Colonic mucosa (tissue), 4 donors: ENCODE measurements around the gene BCORL1. TPM values are rescaled to one million over a fixed set of nuclear protein-coding genes. Genes with fewer than 3 reads are reported as not detected.

Experiments used
- DNase-seq: peaks from one replicate; pipeline ENCODE4 v3.0.0-alpha.2; 2020
- H3K27ac ChIP-seq: fragments of 200-600 bp; one replicate; pipeline ENCODE4 v1.8.0; 2021
- H3K27me3 ChIP-seq: fragments of 200-600 bp; one replicate; pipeline ENCODE4 v1.8.0; 2021
- H3K36me3 ChIP-seq: fragments of 200-600 bp; one replicate; pipeline ENCODE4 v1.8.0; 2021
- H3K4me1 ChIP-seq: fragments of 200-600 bp; one replicate; pipeline ENCODE4 v1.8.0; 2021; ENCODE audit warnings: mild to moderate bottlenecking
- H3K4me3 ChIP-seq: fragments of 200-600 bp; one replicate; pipeline ENCODE4 v1.8.0; 2021
- H3K9ac ChIP-seq, 2 donors: one replicate each; pipeline ENCODE4 v1.7.0; 2013; ENCODE audit warnings: control low read depth in 2 of 2, low read depth in 2 of 2, low read length in 2 of 2
- H3K9me3 ChIP-seq: fragments of 200-600 bp; one replicate; pipeline ENCODE4 v1.8.0; 2021
- CTCF ChIP-seq: fragments of 200-600 bp; IDR thresholded peaks from one replicate; pipeline ENCODE4 v1.8.0; 2022; ENCODE audit warnings: antibody characterized with exemption, mild to moderate bottlenecking
- intact Hi-C: fragments of 100-400 bp; cut with DNase I; formaldehyde crosslinking; loops from one replicate; pipeline ENCODE4 v1.14.1; 2022
- total RNA-seq, 2 donors: library from RNA; stranded (reverse); fragmentation: NEBNext Ultra II Directional in 1 of 2; extraction: Animal tissue kit (Norgen Biotek cat#: 25700) in 1 of 2; gene quantifications; one replicate each; pipeline ENCODE4 v1.2.1, GENCODE V29; 2021
- donor health status: healthy.
- donor health status: DM: no; HTN: no; CAD: no.
- donor health status: DM: no; HTN: no; CAD: no.

Gene BCORL1
- total RNA-seq, 2 donors from 2014 or later, result 8.3 to 14.4 TPM

- no peaks in the 10 kb centered on the region for H3K27me3 ChIP-seq
- no peaks in the 10 kb centered on the region for H3K4me1 ChIP-seq
- no peak for DNase-seq
- no peak overlapping the region for H3K27ac ChIP-seq
- no peak for TF ChIP-seq CTCF
- H3K36me3 ChIP-seq, result no peaks in the 10 kb centered on the region
- intact Hi-C loops, result no loop called here
- no peak overlapping the region for H3K4me3 ChIP-seq
- H3K9ac ChIP-seq, result no peak overlapping the region
- H3K9me3 ChIP-seq, result no peaks in the 10 kb centered on the region
Measured at GRCh38 chrX:130048686-130049222, 66.3 kb downstream of the BCORL1 start.

- intact Hi-C loops, result no loop called here
- no peaks in the 10 kb centered on the region for H3K36me3 ChIP-seq
- TF ChIP-seq CTCF, result no peak
- no peaks in the 10 kb centered on the region for H3K9me3 ChIP-seq
- H3K27me3 ChIP-seq, result no peaks in the 10 kb centered on the region
- H3K4me1 ChIP-seq, result no peaks in the 10 kb centered on the region
- H3K4me3 ChIP-seq, result no peak overlapping the region
- no peak overlapping the region for H3K9ac ChIP-seq
- H3K27ac ChIP-seq, result no peak overlapping the region
- DNase-seq, result no peak
Measured at GRCh38 chrX:130049821-130050220, 67.4 kb downstream of the BCORL1 start.

- Histone ChIP-seq H3K27me3 (no peaks in the 10 kb centered on the region), H3K9me3 (no peaks in the 10 kb centered on the region), H3K36me3 (no peaks in the 10 kb centered on the region), H3K27ac (no peak overlapping the region), H3K4me1 (no peaks in the 10 kb centered on the region), H3K4me3 (no peak overlapping the region), H3K9ac (no peak overlapping the region)
- no peak for TF ChIP-seq CTCF
- no peak for DNase-seq
- intact Hi-C loops, result no loop called here
Measured at GRCh38 chrX:130051176-130051845, 68.9 kb downstream of the BCORL1 start.

DNA sequence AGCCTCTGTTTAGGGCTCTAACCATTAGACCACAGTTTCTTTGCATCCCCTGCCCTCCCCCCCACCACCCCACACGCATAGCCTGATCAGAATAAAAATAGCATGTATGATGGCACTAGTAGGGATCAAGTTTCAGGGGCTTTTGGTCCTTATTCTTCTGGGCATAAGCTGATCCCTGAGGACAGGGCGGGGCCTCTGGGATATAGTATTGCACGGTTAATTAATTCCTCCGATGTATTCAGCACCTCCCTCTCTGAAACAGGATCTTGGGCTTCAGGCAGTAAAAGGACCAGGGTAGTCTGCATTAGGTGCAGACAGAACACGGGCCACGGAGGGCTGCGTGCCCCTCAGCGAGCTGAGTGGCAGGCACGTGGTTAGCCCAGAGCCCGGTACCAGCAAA is 70.8 kb downstream of the BCORL1 start:
- intact Hi-C loops, result no loop called here
- no peak for DNase-seq

DNA sequence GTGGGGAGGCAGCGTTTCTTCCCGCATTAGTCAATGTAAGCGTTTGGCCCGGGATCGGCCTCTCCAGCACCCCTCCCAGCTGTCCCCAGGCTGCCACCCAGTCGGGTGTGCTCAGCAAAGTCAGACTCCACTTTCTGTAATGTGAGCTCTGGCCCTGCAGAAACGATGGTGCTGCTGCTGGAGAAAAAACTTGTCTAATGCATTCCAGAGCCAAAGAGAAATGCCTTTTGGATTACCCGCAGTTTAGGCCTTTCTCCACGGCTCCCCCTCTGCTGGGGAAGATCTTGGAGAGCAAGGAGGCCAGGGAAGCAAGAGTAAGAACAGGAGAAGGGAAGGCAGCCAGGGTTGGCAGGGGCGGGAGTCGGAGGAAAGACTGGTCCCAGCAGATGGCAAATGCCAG is 72.7 kb downstream of the BCORL1 start:
- Histone ChIP-seq H3K9ac (no peak overlapping the region), H3K36me3 (no peaks in the 10 kb centered on the region), H3K4me3 (no peak overlapping the region), H3K4me1 (no peaks in the 10 kb centered on the region), H3K27ac (no peak overlapping the region), H3K27me3 (no peaks in the 10 kb centered on the region), H3K9me3 (no peaks in the 10 kb centered on the region)
- TF ChIP-seq CTCF, result no peak
- DNase-seq, result no peak
- intact Hi-C loops, result no loop called here

More for the DNA sequence above, 70.8 kb downstream of the BCORL1 start:
- Histone ChIP-seq H3K27ac (no peak overlapping the region), H3K27me3 (no peaks in the 10 kb centered on the region), H3K9ac (no peak overlapping the region), H3K4me1 (no peaks in the 10 kb centered on the region), H3K9me3 (no peaks in the 10 kb centered on the region), H3K36me3 (no peaks in the 10 kb centered on the region), H3K4me3 (no peak overlapping the region)
- no peak for TF ChIP-seq CTCF
